Retinal pigment epithelial cell (primary cell): Measurements from ENCODE around the gene MYDGF.

Experiments used
- DNase-seq: peaks from one replicate; pipeline ENCODE4 v3.0.0-alpha.2; 2010; ENCODE audit warnings: low read depth
- H3K4me3 ChIP-seq: 2 replicates; pipeline ENCODE4 v1.5.1; 2011; ENCODE audit warnings: mild to moderate bottlenecking, low read length, control low read depth, moderate library complexity
- TF ChIP-seq, protein P1 (sequence below): conservative IDR thresholded peaks from 2 replicates; pipeline ENCODE4 v1.5.1; 2011; ENCODE audit warnings: low read depth, low read length, control low read depth, inconsistent platforms

The MYDGF gene

GRCh38 chr19:4635754-4636116 lies 34.4 kb downstream of the MYDGF start:
- no peak for DNase-seq

DNA sequence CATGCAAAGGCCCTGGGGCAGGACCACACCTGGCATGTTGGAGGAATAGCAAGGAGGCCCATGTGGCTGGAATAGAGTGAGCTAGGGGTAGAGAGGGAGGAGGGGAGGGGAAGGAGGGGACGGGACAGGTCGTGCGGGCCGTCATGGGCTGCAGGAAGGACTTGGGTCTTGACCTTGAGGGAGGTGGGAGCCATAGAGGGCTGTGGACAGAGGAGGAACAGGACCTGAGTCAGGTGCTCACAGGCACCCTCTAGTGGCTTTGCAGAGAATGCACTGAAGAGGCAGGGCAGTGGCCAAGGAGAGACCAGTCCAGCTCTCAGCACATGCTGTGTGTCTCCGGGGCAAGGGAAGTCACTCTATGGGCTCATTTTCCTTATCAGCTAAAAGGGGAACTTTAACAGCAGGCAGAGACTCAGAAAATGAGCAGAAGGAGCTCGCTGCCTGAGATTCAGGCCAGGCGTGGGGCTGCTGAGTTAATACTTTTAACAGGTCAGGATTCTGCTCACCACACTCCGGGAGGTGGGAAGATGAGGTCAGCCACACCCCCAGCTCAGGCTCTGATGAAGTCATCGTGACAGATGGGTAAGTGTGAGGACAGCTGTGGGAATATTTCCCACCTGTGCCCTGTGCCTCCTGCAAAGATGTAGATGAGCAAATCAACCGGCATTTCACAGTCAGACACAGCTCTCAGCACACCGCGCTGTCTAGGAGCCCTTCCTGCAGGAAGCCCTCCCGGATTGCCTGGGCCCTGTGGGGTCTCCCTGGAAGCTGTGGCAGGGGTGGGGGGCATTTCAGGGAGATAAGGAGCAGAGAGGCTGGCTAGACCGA lies 36.8 kb downstream of the MYDGF start:
- peak; percentile 23 for DNase-seq
- TF ChIP-seq, protein P1, sequence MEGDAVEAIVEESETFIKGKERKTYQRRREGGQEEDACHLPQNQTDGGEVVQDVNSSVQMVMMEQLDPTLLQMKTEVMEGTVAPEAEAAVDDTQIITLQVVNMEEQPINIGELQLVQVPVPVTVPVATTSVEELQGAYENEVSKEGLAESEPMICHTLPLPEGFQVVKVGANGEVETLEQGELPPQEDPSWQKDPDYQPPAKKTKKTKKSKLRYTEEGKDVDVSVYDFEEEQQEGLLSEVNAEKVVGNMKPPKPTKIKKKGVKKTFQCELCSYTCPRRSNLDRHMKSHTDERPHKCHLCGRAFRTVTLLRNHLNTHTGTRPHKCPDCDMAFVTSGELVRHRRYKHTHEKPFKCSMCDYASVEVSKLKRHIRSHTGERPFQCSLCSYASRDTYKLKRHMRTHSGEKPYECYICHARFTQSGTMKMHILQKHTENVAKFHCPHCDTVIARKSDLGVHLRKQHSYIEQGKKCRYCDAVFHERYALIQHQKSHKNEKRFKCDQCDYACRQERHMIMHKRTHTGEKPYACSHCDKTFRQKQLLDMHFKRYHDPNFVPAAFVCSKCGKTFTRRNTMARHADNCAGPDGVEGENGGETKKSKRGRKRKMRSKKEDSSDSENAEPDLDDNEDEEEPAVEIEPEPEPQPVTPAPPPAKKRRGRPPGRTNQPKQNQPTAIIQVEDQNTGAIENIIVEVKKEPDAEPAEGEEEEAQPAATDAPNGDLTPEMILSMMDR, result peak; percentile 93
- no peak overlapping the region for H3K4me3 ChIP-seq

More at GRCh38 chr19:4635754-4636116, 34.4 kb downstream of the MYDGF start:
- TF ChIP-seq, protein P1, result no peak
- peak overlapping the region; percentile 55 for H3K4me3 ChIP-seq

GRCh38 chr19:4624733-4625362 lies 45.3 kb downstream of the MYDGF start:
- no peak overlapping the region for H3K4me3 ChIP-seq
- TF ChIP-seq, protein P1, result peak; percentile 61
- no peak for DNase-seq

- TF ChIP-seq, protein P1, result no peak
- H3K4me3 ChIP-seq, result no peak overlapping the region
- DNase-seq, result no peak
These were observed 45.8 kb downstream of the MYDGF start for GRCh38 chr19:4624301-4624700.

- TF ChIP-seq, protein P1, result peak; percentile 15
- no peak overlapping the region for H3K4me3 ChIP-seq
- no peak for DNase-seq
These were observed 47.3 kb downstream of the MYDGF start for GRCh38 chr19:4622695-4623421.

DNA sequence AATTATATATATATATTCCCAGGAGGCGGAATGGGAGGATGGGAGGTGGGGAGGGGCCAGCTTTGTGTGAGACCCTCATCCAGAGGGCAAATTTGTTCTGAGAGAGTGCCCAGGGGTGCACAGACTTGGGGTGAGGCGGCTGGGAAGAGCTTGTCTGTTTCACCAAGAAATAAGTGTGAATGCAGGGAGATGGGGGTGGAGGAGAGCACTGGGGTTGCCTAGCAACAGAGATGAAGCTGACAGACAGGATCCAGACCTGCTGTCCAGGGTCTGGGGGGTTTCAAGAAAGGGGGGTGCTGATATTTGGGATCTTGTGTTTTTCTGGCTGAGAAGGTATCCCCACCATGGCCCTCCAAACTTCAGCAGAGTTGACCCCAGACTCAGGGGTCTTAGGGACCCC lies 49.5 kb downstream of the MYDGF start:
- no peak overlapping the region for H3K4me3 ChIP-seq
- no peak for DNase-seq
- TF ChIP-seq, protein P1, result no peak
